Stimulated activated memory B cell treated with anti-CD40 and anti-IgM and Interleukin-4, amounts not matched to agents 10 μg/mL and 1 μg/mL and 100 μg/mL, for 72 hours (primary cell): ENCODE results near the gene ZSCAN9.

ENCODE experiments used
- ATAC-seq: fragments of 150-1000 bp; cut with Tn5 transposase; 2 replicates; pipeline ENCODE4 v1.10.0; 2021
- H3K27ac Mint-ChIP-seq: one replicate; pipeline ENCODE4 v1.8.0; 2022; ENCODE audit warnings: mild to moderate bottlenecking, mixed read lengths
- H3K27me3 Mint-ChIP-seq: one replicate; pipeline ENCODE4 v1.8.0; 2022; ENCODE audit warnings: mixed read lengths
- H3K36me3 Mint-ChIP-seq: one replicate; pipeline ENCODE4 v1.8.0; 2022; ENCODE audit warnings: mixed read lengths
- H3K4me1 Mint-ChIP-seq: one replicate; pipeline ENCODE4 v1.8.0; 2022; ENCODE audit warnings: mixed read lengths
- H3K4me3 Mint-ChIP-seq: one replicate; pipeline ENCODE4 v1.8.0; 2022; ENCODE audit warnings: mild to moderate bottlenecking, moderate library complexity, mixed read lengths
- H3K9me3 Mint-ChIP-seq: one replicate; pipeline ENCODE4 v1.8.0; 2022; ENCODE audit warnings: mixed read lengths

The ZSCAN9 gene

DNA sequence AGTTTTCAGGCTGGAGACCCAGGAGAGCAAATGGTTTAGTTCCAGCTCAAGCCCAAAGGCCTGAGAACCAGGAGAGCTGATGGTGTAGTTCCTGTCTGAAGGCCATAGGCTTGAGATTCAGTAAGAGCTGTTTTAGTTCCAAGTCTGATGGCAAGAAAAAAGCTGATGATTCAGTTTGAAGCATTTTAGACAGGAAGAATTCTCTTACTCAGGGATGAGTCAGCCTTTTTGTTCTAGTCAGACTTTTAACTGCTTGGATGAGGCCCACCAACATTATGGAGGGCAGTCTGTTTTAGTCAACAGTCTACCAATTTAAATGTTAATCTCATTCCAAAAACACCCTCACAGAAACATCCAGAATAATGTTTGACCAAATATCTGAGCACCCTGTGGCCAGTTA, 44.4 kb downstream of the ZSCAN9 start:
- Mint-ChIP-seq H3K27ac (no peak overlapping the region), H3K27me3 (no peaks in the 10 kb centered on the region), H3K4me3 (no peak overlapping the region), H3K36me3 (peaks cover 35% of the 10 kb centered on the region), H3K9me3 (no peaks in the 10 kb centered on the region), H3K4me1 (peaks cover 16% of the 10 kb centered on the region)
- ATAC-seq: no peak

DNA sequence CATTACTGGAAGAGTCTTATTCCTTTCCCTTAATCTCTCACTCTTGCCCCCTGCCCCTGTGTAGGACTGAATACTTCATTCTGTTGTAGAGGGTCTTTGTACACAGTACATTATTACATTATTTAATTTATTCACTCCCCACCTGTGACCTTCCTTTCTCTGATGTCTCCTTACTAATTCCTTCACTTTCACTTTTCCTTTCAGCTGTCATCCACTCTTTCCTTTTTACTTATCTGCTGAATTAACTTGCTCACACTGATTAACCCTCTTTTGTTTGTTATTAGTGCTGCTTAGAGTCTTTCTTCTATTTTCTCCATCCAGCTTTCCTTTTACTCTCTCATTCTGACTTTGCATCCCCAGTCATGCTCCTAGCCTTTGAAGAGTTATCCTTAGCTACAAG, 49.8 kb downstream of the ZSCAN9 start:
- Mint-ChIP-seq H3K36me3 (peaks cover 70% of the 10 kb centered on the region), H3K4me3 (no peak overlapping the region), H3K27ac (no peak overlapping the region), H3K9me3 (no peaks in the 10 kb centered on the region), H3K27me3 (no peaks in the 10 kb centered on the region), H3K4me1 (peaks cover 16% of the 10 kb centered on the region)
- no peak for ATAC-seq

DNA sequence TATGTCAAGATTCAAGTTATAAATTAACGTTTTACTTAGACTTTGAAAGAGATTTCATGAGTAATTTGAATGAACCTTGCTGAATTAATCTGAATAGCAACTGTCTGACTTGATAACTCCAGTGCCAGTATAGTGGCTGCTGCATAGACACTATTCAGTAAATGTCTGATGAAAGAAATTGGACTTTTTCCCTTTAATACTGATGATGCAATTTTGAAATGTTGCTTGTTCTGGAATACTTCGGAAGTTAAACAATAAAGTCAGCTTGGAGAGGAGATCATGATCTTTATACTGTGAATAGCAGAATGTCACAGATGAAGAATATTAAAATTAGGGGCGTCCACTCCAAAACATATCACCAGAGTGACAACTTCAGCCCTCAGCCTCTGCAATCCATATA, 52.7 kb downstream of the ZSCAN9 start:
- Mint-ChIP-seq H3K36me3 (peaks cover 51% of the 10 kb centered on the region), H3K27ac (no peak overlapping the region), H3K9me3 (no peaks in the 10 kb centered on the region), H3K4me3 (no peak overlapping the region), H3K27me3 (peaks cover 16% of the 10 kb centered on the region), H3K4me1 (peaks cover 13% of the 10 kb centered on the region)
- ATAC-seq: no peak

DNA sequence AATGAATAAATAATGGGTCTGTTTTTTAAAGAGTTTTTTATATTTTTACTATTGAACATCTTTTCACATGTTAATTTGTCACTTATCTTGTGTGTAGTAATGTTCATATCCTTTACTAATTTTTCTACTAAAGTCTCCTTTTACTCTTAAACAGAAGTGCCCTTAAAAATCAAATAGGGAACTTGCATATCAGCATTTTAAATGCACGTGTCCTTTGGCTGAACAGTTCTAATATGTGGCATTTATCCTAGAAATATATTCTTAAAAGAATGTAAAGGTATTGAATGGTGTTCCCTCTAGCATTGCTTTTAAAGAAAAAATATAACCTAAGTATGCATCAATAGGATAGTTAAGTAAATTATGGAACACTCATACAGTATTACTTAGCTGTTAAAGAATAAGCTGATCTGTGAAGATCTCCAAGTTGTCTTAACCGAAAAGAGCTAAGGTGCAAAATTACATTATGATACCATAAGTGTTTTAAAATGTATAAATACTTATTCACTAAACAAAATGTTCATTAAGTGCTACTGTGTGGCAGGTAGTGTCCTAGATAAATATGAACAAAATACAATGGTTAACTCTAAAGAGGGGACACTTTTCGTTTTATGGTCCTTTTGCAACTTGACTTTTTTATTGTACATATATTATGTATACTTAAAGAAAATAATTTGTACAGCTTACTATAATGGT, 55.7 kb downstream of the ZSCAN9 start:
- H3K27ac Mint-ChIP-seq: no peak overlapping the region
- H3K36me3 Mint-ChIP-seq: peaks cover 44% of the 10 kb centered on the region
- no peaks in the 10 kb centered on the region for H3K9me3 Mint-ChIP-seq
- no peak for ATAC-seq
- H3K4me1 Mint-ChIP-seq: peaks cover 7% of the 10 kb centered on the region
- peaks cover 32% of the 10 kb centered on the region for H3K27me3 Mint-ChIP-seq
- peak overlapping the region; percentile 78 for H3K4me3 Mint-ChIP-seq

DNA sequence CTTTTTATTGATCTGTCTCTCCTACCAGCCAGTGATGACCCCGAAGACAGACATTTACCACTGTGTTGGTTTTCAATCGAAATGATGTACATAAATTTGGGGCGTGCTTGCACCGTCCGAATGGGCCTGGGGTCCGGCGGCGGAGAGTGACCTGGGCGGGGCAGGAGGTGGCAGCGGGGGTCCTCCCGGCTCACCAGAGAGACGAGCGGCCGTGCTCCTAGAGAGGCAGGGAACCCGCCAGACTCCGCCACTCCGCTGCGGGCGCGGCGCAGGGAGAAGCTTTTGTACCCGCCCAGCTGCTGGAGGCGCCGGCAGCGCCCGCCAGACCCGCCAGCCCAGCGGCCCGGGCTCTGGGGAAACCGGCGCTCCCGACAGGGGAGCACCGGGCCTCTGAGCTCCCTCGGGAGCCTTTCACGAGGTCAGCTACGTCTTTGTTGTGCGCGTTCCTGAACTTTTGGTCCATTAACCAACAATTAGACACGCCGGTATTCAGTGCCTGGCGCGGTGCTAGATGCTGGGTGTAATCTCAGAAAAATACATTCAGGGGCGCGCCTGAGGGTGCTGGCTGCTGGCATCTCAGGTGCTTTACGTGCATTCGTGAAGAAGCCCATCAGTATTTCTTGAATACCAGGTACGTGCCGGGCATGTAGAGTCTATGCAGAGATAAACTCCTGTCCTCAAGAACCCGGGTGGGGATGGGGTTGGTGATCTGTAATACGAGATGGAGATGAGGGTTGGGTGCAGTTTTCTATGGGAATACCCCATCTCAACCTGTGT, 56.4 kb downstream of the ZSCAN9 start, which contains the start of gene PGBD1:
Gene PGBD1 (plus strand): TSS at position 285 of the 777 bp plus-strand sequence. CDS start 2,242 bp downstream, outside the sequence.
- H3K36me3 Mint-ChIP-seq: peaks cover 40% of the 10 kb centered on the region

GRCh38 chr6:28282926-28283325, 57.9 kb downstream of the ZSCAN9 start:
- H3K27ac Mint-ChIP-seq: no peak overlapping the region
- H3K4me1 Mint-ChIP-seq: peaks cover 7% of the 10 kb centered on the region
- no peak for ATAC-seq
- H3K27me3 Mint-ChIP-seq: peaks cover 32% of the 10 kb centered on the region
- H3K4me3 Mint-ChIP-seq: no peak overlapping the region
- peaks cover 40% of the 10 kb centered on the region for H3K36me3 Mint-ChIP-seq
- no peaks in the 10 kb centered on the region for H3K9me3 Mint-ChIP-seq

More for the DNA sequence above, 56.4 kb downstream of the ZSCAN9 start, which contains the start of gene PGBD1:
- H3K4me3 Mint-ChIP-seq: peak within 1 kb of the TSS; percentile 78
- H3K27ac Mint-ChIP-seq: no peak within 1 kb of the TSS
- ATAC-seq: peak; percentile 86
- H3K9me3 Mint-ChIP-seq: no peaks in the 10 kb centered on the region
- peaks cover 32% of the 10 kb centered on the region for H3K27me3 Mint-ChIP-seq
- peaks cover 7% of the 10 kb centered on the region for H3K4me1 Mint-ChIP-seq
